Testis (tissue), 3 donors: ENCODE results near the gene GPX5. TPM values are rescaled to one million over a fixed set of nuclear protein-coding genes. Genes with fewer than 3 reads are reported as not detected.
"Not testable (repeated sequence)": the region's sequence is repeated elsewhere in the genome, so short reads cannot be mapped to it uniquely, and the experiment has no call there.

Experiments
- DNase-seq: peaks from one replicate; pipeline ENCODE4 v3.0.0-alpha.2; 2019
- H3K27ac ChIP-seq, 2 donors: fragments of 200-600 bp; sonication (generic); one replicate each; pipeline ENCODE4 v1.5.1; 2019
- H3K27me3 ChIP-seq: fragments of 200-600 bp; sonication (generic); one replicate; pipeline ENCODE4 v1.5.1; 2019
- H3K36me3 ChIP-seq: fragments of 200-600 bp; sonication (generic); one replicate; pipeline ENCODE4 v1.5.1; 2017; ENCODE audit warnings: low read depth; ENCODE audit errors: missing control alignments
- H3K4me1 ChIP-seq: fragments of 200-600 bp; sonication (generic); one replicate; pipeline ENCODE4 v1.5.1; 2019
- H3K4me3 ChIP-seq, 2 donors: fragments of 200-600 bp; sonication (generic); one replicate each; pipeline ENCODE4 v1.5.1; 2017 to 2019
- H3K9me3 ChIP-seq: fragments of 200-600 bp; sonication (generic); one replicate; pipeline ENCODE4 v1.5.1; 2017
- CTCF ChIP-seq, 3 experiments: fragments of 450-650 bp in 2 of 3; fragments of 200-600 bp in 1 of 3; sonication (generic) in 1 of 3; IDR thresholded peaks; one replicate each; pipeline ENCODE4 v1.5.1; 2016 to 2019; ENCODE audit warnings: antibody characterized with exemption in 3 of 3, mild to moderate bottlenecking in 2 of 3, moderate library complexity in 1 of 3
- POLR2A ChIP-seq: fragments of 450-650 bp; IDR thresholded peaks from one replicate; pipeline ENCODE4 v1.6.1; 2017; ENCODE audit warnings: antibody characterized with exemption, mild to moderate bottlenecking, moderate library complexity
- WGBS, 2 donors: methylation state at CpG; one replicate each; pipeline ENCODE4 v1.1.5; 2018; 5-methylcytosine and 5-hydroxymethylcytosine counted together
- intact Hi-C: fragments of 100-400 bp; cut with DNase I; formaldehyde crosslinking; loops from one replicate; pipeline ENCODE4 v1.15.1; 2023; ENCODE audit warnings: low total_unique reads
- polyA plus RNA-seq: library from polyadenylated mRNA; stranded (reverse); fragments of 350-450 nt; fragmentation: Illumina TruSeq; extraction: RNeasy Lipid Tissue Mini Kit (QIAGEN cat#74804); gene quantifications from one replicate; pipeline ENCODE4 v1.2.3, GENCODE V29; 2014; ENCODE audit warnings: low read depth, low replicate concordance; ENCODE audit not compliant: insufficient read depth
- total RNA-seq, 2 donors: library from RNA; depleted of rRNA; stranded (reverse); fragments of >200 nt; gene quantifications; one replicate each; pipeline ENCODE4 v1.2.3, GENCODE V29; 2016

Gene GPX5
- total and polyA plus RNA-seq, 3 donors from 2014 or later: 1.2 to 8.6 (median 8.1) TPM

GRCh38 chr6:28542440-28543296, 17.0 kb downstream of the GPX5 start:
- no peaks in the 10 kb centered on the region for H3K9me3 ChIP-seq
- intact Hi-C loops: no loop called here
- 1 to 2% methylated on average over 30 of the region's 30 CpGs for WGBS, 2 donors
- H3K27me3 ChIP-seq: no peaks in the 10 kb centered on the region
- H3K36me3 ChIP-seq: no peaks in the 10 kb centered on the region
- peak; percentile 86 for DNase-seq
- peak overlapping the region; percentile 16 to 50 for H3K4me3 ChIP-seq
- TF ChIP-seq CTCF (IDR thresholded peaks at IDR 0.05) (peak in 2 of 3 experiments; percentile 36 to 44), POLR2A (no peak)
- peak overlapping the region in 1 of 2 donors; percentile 25 for H3K27ac ChIP-seq
- H3K4me1 ChIP-seq: no peaks in the 10 kb centered on the region

- peak; percentile 63 for DNase-seq
- WGBS, 2 donors: 10% methylated on average over 31 of the region's 31 CpGs
- Histone ChIP-seq H3K36me3 (no peaks in the 10 kb centered on the region), H3K4me3 (peak overlapping the region; percentile 6 to 50), H3K27me3 (no peaks in the 10 kb centered on the region), H3K4me1 (no peaks in the 10 kb centered on the region), H3K27ac (peak overlapping the region; percentile 1 to 33), H3K9me3 (no peaks in the 10 kb centered on the region)
- TF ChIP-seq POLR2A (no peak), CTCF (IDR thresholded peaks at IDR 0.05) (no peak)
- intact Hi-C loops: no loop called here
Measured at GRCh38 chr6:28543651-28544610, 18.2 kb downstream of the GPX5 start.

GRCh38 chr6:28545955-28546354, 20.3 kb downstream of the GPX5 start:
- no peak for DNase-seq
- no peaks in the 10 kb centered on the region for H3K27me3 ChIP-seq
- H3K9me3 ChIP-seq: no peaks in the 10 kb centered on the region
- no peak for TF ChIP-seq POLR2A
- TF ChIP-seq CTCF (IDR thresholded peaks at IDR 0.05): no peak
- H3K4me3 ChIP-seq: no peak overlapping the region
- no peaks in the 10 kb centered on the region for H3K36me3 ChIP-seq
- H3K4me1 ChIP-seq: no peaks in the 10 kb centered on the region
- intact Hi-C loops: no loop called here
- H3K27ac ChIP-seq: no peak overlapping the region

- H3K9me3 ChIP-seq, DNase-seq, H3K4me3 ChIP-seq, H3K27me3 ChIP-seq, H3K36me3 ChIP-seq, intact Hi-C loops, H3K4me1 ChIP-seq, H3K27ac ChIP-seq: not testable (repeated sequence)
- 71 to 72% methylated on average over 3 of the region's 3 CpGs for WGBS, 2 donors
Measured at GRCh38 chr6:28547003-28547402, 21.3 kb downstream of the GPX5 start.
